ENCODE data around the gene CCDC158. TPM values are rescaled to one million over a fixed set of nuclear protein-coding genes. Genes with fewer than 3 reads are reported as not detected.

Gene CCDC158
- total and polyA plus RNA-seq, 2 experiments from 2014 or later, result 0.21 to 0.27 TPM

GRCh38 chr4:76293772-76294171 is 127.2 kb downstream of the CCDC158 start:
- Histone ChIP-seq H3K4me2 (no peak overlapping the region), H3K27ac (ENCODE audit: low read depth) (no peak overlapping the region), H3K9me2 (ENCODE audit: insufficient read depth) (peaks cover 3% of the 10 kb centered on the region), H3K79me2 (replicated peaks; ENCODE audit: insufficient read depth) (no peaks in the 10 kb centered on the region), H4K20me1 (replicated peaks; ENCODE audit: insufficient read depth) (no peaks in the 10 kb centered on the region), H2AFZ (no peak overlapping the region), H3K36me3 (ENCODE audit: insufficient read depth) (no peaks in the 10 kb centered on the region), H3K4me3 (no peak overlapping the region), H3F3A (replicated peaks; ENCODE audit: low read depth) (no peaks in the 10 kb centered on the region), H3K4me1 (ENCODE audit: insufficient read depth) (no peaks in the 10 kb centered on the region), H3K27me3 (ENCODE audit: insufficient read depth) (0 out of 2 replicates have a peak, but pooled peaks cover 2% of the 10 kb centered on the region)
- Mint-ChIP-seq H3K4me1 (no peaks in the 10 kb centered on the region; the same call in 2 of the 3 replicates), H3K9me3 (peaks cover 20% of the 10 kb centered on the region), H3K27ac (no peak overlapping the region), H3K27me3 (ENCODE audit: insufficient read depth, low read depth, poor library complexity) (no peaks in the 10 kb centered on the region), H3K4me3 (no peak overlapping the region), H3K36me3 (ENCODE audit: low read depth) (0 out of 3 replicates have a peak, but pooled peaks cover 4% of the 10 kb centered on the region)
- ATAC-seq (no peak), DNase-seq (ENCODE audit: low spot score) (no peak)
- no peak for TF ChIP-seq NANOG (IDR thresholded peaks at IDR 0.05; ENCODE audit: borderline replicate concordance)

GRCh38 chr4:76292730-76293129 is 128.2 kb downstream of the CCDC158 start:
- no peaks in the 10 kb centered on the region for H3K36me3 Mint-ChIP-seq (ENCODE audit: low read depth)
- DNase-seq (ENCODE audit: low spot score), result no peak
- no peak for ATAC-seq
- H3K4me1 Mint-ChIP-seq, result no peaks in the 10 kb centered on the region; the same call in 2 of the 3 replicates
- Histone ChIP-seq H3K27ac (ENCODE audit: low read depth) (no peak overlapping the region), H3K4me1 (ENCODE audit: insufficient read depth) (no peaks in the 10 kb centered on the region), H3K27me3 (ENCODE audit: insufficient read depth) (0 out of 2 replicates have a peak, but pooled peaks cover 2% of the 10 kb centered on the region), H3K4me3 (no peak overlapping the region), H3F3A (replicated peaks; ENCODE audit: low read depth) (no peaks in the 10 kb centered on the region), H3K79me2 (replicated peaks; ENCODE audit: insufficient read depth) (no peaks in the 10 kb centered on the region), H4K20me1 (replicated peaks; ENCODE audit: insufficient read depth) (no peaks in the 10 kb centered on the region), H3K4me2 (no peak overlapping the region), H2AFZ (no peak overlapping the region), H3K9me2 (ENCODE audit: insufficient read depth) (no peaks in the 10 kb centered on the region; the same call in none of the 2 replicates), H3K36me3 (ENCODE audit: insufficient read depth) (no peaks in the 10 kb centered on the region)
- H3K27ac Mint-ChIP-seq, result no peak overlapping the region
- H3K4me3 Mint-ChIP-seq, result no peak overlapping the region
- H3K27me3 Mint-ChIP-seq (ENCODE audit: insufficient read depth, low read depth, poor library complexity), result peaks cover 2% of the 10 kb centered on the region
- H3K9me3 Mint-ChIP-seq, result peaks cover 13% of the 10 kb centered on the region; the same call in 2 of the 3 replicates
- TF ChIP-seq ZNF331 (CRISPR knock-in tag; IDR thresholded peaks at IDR 0.05; ENCODE audit: low read depth), result no peak
- no peak for TF ChIP-seq CREB1 (CRISPR knock-in tag; IDR thresholded peaks at IDR 0.05; ENCODE audit: low read depth)
- TF ChIP-seq EZH2 (IDR thresholded peaks at IDR 0.05; ENCODE audit: low read depth, unreplicated experiment), result no peak
- TF ChIP-seq ZNF462 (CRISPR knock-in tag; IDR thresholded peaks at IDR 0.05), result no peak
- TF ChIP-seq JUNB (IDR thresholded peaks at IDR 0.05; ENCODE audit: unreplicated experiment), result no peak
- TF ChIP-seq EZH2phosphoT487 (IDR thresholded peaks at IDR 0.05; ENCODE audit: unreplicated experiment), result no peak
- no peak for TF ChIP-seq REST (IDR thresholded peaks at IDR 0.05; ENCODE audit: unreplicated experiment)
- TF ChIP-seq POLR2AphosphoS5 (IDR thresholded peaks at IDR 0.05; ENCODE audit: low read depth), result no peak
- TF ChIP-seq NANOG (IDR thresholded peaks at IDR 0.05; ENCODE audit: borderline replicate concordance), result no peak
- no peak for TF ChIP-seq ETS1 (IDR thresholded peaks at IDR 0.05)
- no peak for TF ChIP-seq ZNF114 (CRISPR knock-in tag; IDR thresholded peaks at IDR 0.05)
